Esophagus squamous epithelium (tissue), 4 donors: ENCODE data around the gene TPK1.

Experiments used
- POLR2A ChIP-seq, 4 donors: fragments of 450-650 bp; IDR thresholded peaks; one replicate each; pipeline ENCODE4 v1.6.1; 2017; ENCODE audit warnings: antibody characterized with exemption in 4 of 4, mild to moderate bottlenecking in 4 of 4, moderate library complexity in 3 of 4
- TF ChIP-seq, protein P1 (sequence below), 6 experiments: fragments of 450-650 bp in 4 of 6; fragments of 200-600 bp in 2 of 6; sonication (generic) in 2 of 6; IDR thresholded peaks; one replicate each; pipeline ENCODE4 v1.5.1; 2016 to 2019; ENCODE audit warnings: antibody characterized with exemption in 6 of 6, mild to moderate bottlenecking in 4 of 6, moderate library complexity in 4 of 6

DNA sequence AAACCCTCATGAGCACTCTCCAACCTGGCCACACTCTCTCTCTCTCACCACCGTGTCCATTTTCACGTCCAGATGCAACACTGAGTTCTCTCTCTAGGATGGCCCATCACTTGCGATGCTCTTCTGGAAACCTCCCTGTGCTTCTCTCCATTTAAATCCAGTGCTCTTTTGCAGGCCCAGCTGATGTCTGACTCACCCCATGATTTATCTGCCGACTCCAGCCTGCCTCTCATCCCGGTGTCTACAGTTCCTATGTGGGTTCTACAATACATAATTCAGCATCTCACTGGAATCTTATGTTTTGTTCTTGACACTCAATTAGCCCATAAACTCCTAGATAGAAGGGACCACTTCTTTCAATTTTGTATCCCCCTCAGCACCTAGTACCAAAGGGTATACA, 5.0 kb downstream of the TPK1 start:
- TF ChIP-seq, protein P1, sequence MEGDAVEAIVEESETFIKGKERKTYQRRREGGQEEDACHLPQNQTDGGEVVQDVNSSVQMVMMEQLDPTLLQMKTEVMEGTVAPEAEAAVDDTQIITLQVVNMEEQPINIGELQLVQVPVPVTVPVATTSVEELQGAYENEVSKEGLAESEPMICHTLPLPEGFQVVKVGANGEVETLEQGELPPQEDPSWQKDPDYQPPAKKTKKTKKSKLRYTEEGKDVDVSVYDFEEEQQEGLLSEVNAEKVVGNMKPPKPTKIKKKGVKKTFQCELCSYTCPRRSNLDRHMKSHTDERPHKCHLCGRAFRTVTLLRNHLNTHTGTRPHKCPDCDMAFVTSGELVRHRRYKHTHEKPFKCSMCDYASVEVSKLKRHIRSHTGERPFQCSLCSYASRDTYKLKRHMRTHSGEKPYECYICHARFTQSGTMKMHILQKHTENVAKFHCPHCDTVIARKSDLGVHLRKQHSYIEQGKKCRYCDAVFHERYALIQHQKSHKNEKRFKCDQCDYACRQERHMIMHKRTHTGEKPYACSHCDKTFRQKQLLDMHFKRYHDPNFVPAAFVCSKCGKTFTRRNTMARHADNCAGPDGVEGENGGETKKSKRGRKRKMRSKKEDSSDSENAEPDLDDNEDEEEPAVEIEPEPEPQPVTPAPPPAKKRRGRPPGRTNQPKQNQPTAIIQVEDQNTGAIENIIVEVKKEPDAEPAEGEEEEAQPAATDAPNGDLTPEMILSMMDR (IDR thresholded peaks at IDR 0.05): no peak
- TF ChIP-seq POLR2A (IDR thresholded peaks at IDR 0.05): no peak
